HL-60 (cell line): ENCODE measurements around the gene TBL1X.

Experiments
- DNase-seq, 2 experiments: peaks; one replicate each; pipeline ENCODE4 v3.0.0-alpha.2; 2010 to 2020; ENCODE audit warnings: low read depth in 1 of 2, low spot score in 1 of 2
- H3K27ac ChIP-seq: fragments of 250-450 bp; sonication (Bioruptor Pico); replicated peaks from 2 replicates; pipeline ENCODE4 v1.5.1; 2020; ENCODE audit warnings: mild to moderate bottlenecking, moderate library complexity
- H3K27me3 ChIP-seq: fragments of 250-450 bp; sonication (Bioruptor Pico); 2 replicates; pipeline ENCODE4 v1.5.1; 2021; ENCODE audit warnings: mild to moderate bottlenecking, moderate library complexity; ENCODE audit not compliant: insufficient read depth, poor library complexity, severe bottlenecking
- H3K4me3 ChIP-seq: replicated peaks from 2 replicates; pipeline ENCODE4 v1.5.1; 2011; ENCODE audit warnings: mild to moderate bottlenecking, control low read depth, low read length; ENCODE audit not compliant: insufficient read depth
- CTCF ChIP-seq: IDR thresholded peaks from one replicate; pipeline ENCODE4 v1.5.1; 2011; ENCODE audit warnings: low read length, control low read depth, inconsistent platforms; ENCODE audit not compliant: insufficient read depth
- GABPA ChIP-seq: IDR thresholded peaks from 2 replicates; pipeline ENCODE4 v1.6.1; 2012; ENCODE audit warnings: low read depth
- POLR2AphosphoS5 ChIP-seq: IDR thresholded peaks from 2 replicates; pipeline ENCODE4 v1.6.1; 2012; ENCODE audit warnings: low read depth
- REST ChIP-seq: IDR thresholded peaks from 2 replicates; pipeline ENCODE4 v1.6.1; 2012; ENCODE audit warnings: low read depth; ENCODE audit not compliant: insufficient replicate concordance
- SPI1 ChIP-seq: IDR thresholded peaks from 2 replicates; pipeline ENCODE4 v1.6.1; 2012; ENCODE audit warnings: low read depth, mild to moderate bottlenecking, borderline replicate concordance

The TBL1X gene

GRCh38 chrX:9634551-9634950 lies 169.7 kb downstream of the TBL1X start:
- DNase-seq = no peak

GRCh38 chrX:9635368-9635767 lies 170.5 kb downstream of the TBL1X start:
- Histone ChIP-seq H3K27ac (no peak overlapping the region), H3K4me3 (no peak overlapping the region), H3K27me3 (no peaks in the 10 kb centered on the region)
- no peak for DNase-seq
- TF ChIP-seq POLR2AphosphoS5 = no peak
- no peak for TF ChIP-seq CTCF
- no peak for TF ChIP-seq REST
- TF ChIP-seq SPI1 = no peak
- TF ChIP-seq GABPA = no peak

More at GRCh38 chrX:9634551-9634950, 169.7 kb downstream of the TBL1X start:
- H3K27ac ChIP-seq = no peak overlapping the region
- no peaks in the 10 kb centered on the region for H3K27me3 ChIP-seq
- TF ChIP-seq GABPA (no peak), SPI1 (no peak), POLR2AphosphoS5 (no peak), CTCF (no peak), REST (no peak)
- no peak overlapping the region for H3K4me3 ChIP-seq

- no peak overlapping the region for H3K4me3 ChIP-seq
- H3K27ac ChIP-seq = no peak overlapping the region
- TF ChIP-seq GABPA (no peak), REST (no peak), POLR2AphosphoS5 (no peak), CTCF (no peak), SPI1 (no peak)
- DNase-seq = no peak
- no peaks in the 10 kb centered on the region for H3K27me3 ChIP-seq
These were observed 170.9 kb downstream of the TBL1X start for GRCh38 chrX:9635803-9636202.
